Measurements from ENCODE around the gene ACLY.

DNA sequence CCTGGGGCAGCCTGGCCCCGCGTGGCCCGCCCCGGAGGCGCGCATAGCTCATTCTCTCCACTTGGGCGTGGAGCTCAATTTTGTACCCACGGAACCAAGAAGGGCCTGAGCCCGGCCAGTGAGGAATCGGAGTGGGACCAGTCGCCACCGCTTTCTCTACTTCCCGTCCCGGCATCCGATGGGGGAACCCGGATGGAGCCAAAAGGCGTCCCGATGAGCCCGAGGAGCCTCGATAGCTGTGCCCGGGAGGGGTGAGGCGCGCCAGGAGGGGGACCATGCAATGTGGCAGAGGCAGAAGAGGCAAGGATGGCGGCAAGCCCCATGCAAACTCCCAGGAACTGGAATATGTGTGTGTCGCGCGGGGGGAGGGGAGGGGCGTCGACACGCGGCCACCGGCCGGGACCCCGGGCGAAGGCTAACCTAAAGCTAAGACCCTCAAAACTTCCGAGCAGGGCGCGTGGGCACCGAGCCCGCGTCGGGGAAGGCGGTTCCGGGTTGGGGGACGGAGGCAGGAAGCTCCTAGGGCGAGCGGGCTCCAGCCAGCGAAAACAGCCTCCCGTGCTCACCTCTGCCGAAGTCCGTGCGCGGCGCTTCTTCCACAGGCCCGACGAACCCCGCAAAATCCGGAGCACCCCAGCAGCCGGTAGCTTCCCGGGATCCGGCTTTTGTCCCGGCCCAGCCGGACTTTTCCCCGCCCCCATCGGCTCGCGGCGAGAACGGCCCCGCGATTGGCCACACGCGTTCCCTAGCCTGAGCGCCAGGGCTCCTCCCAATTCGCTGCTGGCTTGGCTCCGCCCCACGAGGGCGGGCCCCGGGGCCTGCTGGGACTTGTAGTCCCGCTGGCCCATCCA, at the start of gene ACLY:
- TF ChIP-seq POLR2A (IDR thresholded peaks at IDR 0.05), result peak; percentile 90
- TF ChIP-seq, protein P1, sequence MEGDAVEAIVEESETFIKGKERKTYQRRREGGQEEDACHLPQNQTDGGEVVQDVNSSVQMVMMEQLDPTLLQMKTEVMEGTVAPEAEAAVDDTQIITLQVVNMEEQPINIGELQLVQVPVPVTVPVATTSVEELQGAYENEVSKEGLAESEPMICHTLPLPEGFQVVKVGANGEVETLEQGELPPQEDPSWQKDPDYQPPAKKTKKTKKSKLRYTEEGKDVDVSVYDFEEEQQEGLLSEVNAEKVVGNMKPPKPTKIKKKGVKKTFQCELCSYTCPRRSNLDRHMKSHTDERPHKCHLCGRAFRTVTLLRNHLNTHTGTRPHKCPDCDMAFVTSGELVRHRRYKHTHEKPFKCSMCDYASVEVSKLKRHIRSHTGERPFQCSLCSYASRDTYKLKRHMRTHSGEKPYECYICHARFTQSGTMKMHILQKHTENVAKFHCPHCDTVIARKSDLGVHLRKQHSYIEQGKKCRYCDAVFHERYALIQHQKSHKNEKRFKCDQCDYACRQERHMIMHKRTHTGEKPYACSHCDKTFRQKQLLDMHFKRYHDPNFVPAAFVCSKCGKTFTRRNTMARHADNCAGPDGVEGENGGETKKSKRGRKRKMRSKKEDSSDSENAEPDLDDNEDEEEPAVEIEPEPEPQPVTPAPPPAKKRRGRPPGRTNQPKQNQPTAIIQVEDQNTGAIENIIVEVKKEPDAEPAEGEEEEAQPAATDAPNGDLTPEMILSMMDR (IDR thresholded peaks at IDR 0.05), result no peak
